ENCODE results near the gene CPLANE1.
"Not testable (repeated sequence)": the region's sequence is repeated elsewhere in the genome, so short reads cannot be mapped to it uniquely, and the experiment has no call there.

Gene CPLANE1

DNA sequence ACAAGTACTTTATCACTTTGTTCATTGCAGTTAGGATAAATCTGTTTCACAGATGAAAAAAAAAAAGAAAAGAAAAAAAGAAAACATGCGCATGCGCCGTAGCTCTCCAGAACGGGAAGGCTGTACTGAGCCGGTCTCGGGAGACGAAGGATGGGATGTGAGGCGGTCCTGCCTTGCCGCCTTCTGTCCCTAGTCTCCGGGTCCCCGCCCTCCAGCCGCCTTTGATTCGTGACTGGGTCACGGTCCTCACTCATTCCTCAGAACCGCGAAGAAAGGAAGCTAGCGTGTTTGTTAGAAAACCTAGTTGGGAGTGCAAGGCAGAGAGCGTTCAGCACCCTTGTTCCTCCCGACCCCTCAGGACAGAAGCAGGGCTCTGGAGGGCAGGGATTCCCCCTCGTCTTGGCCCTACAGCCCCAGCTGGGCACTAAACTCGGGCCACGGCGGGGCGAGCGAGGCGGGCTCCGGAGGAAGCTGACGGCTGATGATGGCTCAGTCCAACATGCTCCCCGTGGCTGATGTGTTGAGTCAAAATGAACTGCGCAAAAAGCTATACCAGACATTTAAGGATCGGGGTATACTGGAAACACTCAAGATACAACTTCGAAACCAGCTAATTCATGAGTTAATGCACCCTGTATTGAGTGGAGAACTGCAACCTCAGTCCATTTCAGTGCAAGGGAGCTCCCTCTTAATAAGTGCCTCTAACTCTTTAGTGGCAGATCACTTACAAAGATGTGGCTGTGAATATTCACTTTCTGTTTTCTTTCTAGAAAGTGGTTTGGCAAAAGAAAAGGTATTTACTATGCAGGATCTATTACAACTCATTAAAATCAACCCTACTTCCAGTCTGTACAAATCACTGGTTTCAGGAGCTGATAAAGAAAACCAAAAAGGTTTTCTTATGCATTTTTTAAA, 40.0 kb downstream of the CPLANE1 start:
- peak; percentile 6 for DNase-seq (ENCODE audit: low spot score)

DNA sequence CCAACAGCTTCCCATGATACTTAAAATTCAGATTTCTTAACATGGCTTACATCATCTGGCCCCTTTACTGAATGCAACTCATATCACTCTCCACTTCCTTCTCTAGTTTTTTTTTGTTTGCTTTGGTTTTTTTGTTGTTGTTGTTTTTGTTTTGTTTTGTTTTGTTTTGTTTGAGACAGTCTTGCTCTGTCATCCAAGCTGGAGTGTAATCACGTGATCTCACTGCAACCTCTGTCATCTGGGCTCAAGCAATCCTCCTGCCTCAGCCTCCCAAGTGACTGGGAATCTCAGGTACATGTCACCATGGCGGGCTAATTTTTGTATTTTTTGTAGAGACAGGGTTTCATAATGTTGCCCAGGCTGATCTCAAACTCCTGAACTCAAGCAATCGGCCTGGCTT, 41.4 kb downstream of the CPLANE1 start:
- DNase-seq (ENCODE audit: low spot score) = no peak

DNA sequence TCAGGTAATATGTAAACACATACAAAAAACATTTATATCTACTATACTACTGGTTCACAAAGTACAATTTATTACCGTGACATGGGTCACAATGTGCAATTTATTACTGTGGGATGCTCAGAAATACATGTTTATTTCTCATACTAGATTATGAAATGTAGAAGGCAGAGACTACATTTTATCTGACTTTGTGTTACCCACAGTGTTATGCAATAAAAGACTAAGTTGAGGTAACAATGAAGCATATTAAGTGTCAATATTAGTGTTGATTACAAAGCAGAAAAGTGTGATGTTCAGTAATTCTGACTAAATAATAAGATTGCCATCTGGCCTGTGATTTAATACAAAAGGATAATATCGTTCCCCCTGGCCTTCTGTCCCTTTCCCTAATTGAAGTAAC, 42.4 kb downstream of the CPLANE1 start:
- no peak for DNase-seq (ENCODE audit: low spot score)

DNA sequence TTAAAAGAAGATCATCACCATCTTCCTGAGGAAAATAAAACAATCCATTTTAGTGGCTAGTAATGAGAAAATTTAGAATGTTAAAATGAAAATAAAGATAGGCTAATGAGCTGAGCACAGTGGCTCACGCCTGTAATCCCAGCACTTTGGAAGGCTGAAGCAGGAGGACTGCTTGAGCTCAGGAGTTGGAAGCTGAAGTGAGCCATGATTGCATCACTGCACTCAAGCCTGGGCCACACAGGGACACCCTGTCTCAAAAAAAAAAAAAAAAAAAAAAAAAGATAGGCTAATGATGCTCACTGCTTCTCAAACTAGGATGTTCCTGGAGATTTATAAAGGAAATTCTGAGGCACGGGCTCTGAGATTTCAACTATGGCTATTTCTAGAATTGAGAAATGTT, 50.3 kb downstream of the CPLANE1 start:
- DNase-seq (ENCODE audit: low spot score) = no peak

GRCh38 chr5:37198061-37198460, 51.1 kb downstream of the CPLANE1 start:
- DNase-seq (ENCODE audit: low spot score) = no peak

- no peak for DNase-seq (ENCODE audit: low spot score)
These were observed 51.7 kb downstream of the CPLANE1 start for GRCh38 chr5:37197340-37198050.

DNA sequence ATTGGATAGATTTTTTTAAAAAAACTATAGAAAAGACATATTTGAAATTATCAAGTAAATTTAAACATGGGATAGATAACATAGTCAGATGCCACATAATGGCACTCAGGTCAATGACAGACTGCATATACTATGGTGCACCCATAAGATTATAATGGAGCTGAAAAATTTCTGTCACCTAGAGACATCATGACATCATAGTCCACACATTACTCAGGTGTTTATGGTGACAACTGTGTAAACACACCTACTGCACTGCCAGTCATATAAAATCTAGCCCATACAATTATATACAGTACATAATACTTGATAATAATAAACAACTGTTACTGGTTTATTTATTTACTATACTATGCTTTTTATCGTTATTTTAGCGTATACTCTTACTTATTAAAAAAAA, 58.6 kb downstream of the CPLANE1 start:
- no peak for DNase-seq (ENCODE audit: low spot score)

DNA sequence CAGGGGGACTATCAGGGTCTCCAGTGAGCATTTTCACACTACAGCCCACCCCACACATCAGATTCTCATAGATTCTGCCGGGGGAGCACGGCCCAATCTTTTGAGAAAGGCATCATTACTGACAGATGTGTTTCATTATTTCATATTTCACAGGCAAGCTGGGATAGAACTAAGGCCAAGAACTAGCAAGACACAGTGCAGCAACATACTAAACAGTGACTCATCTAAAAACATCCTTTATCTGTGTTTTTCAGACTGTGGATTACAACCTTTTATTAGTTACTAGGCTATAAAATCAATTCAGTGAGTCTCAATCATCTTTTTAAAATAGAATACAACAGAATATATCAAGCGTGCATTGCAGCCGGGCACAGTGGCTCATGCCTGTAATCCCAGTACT, 59.8 kb downstream of the CPLANE1 start:
- DNase-seq (ENCODE audit: low spot score) = no peak

GRCh38 chr5:37187465-37187977, 61.7 kb downstream of the CPLANE1 start:
- no peak for DNase-seq (ENCODE audit: low spot score)

- DNase-seq (ENCODE audit: low spot score) = no peak
These were observed 64.3 kb downstream of the CPLANE1 start for GRCh38 chr5:37184748-37185364.

DNA sequence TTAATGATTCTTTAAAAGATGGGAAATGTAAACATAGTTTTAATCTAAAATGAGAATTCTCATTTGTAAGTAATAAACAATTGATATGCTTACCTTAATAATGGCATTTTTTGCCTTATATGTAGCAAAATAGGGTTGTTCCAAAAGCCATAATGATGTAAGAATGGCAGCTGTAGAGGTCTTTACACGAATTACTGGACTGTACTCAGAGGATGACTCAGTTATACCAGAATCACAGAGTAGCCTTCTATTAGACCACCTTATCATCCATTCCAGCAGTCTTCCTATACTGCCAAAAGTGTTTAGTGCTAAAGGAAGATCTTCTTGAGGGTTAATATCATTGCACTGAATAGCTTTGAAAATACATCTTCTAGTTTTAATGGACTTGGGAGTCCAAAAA, 66.5 kb downstream of the CPLANE1 start:
- no peak for DNase-seq (ENCODE audit: low spot score)

DNA sequence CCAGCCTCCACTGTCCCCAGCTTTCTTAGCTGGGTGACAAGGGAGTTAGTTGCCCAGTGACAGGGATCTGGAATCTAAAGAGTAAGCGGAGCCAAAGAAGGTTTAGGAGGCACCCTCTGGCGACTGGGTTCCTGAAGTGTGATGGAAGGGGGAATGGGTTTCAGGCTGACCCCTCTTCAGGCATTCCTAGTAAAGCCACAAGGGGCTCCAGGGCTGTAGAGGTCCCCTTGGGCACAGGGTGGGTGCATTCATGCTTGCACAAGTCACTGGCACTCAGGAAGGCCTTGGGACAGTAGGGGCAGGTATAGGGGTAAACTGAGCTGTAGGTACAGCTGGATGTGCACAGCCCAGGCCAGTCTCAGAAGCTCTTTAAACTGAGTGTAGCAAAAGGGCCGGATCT, 74.2 kb downstream of the CPLANE1 start:
- no peak for DNase-seq (ENCODE audit: low spot score)

DNA sequence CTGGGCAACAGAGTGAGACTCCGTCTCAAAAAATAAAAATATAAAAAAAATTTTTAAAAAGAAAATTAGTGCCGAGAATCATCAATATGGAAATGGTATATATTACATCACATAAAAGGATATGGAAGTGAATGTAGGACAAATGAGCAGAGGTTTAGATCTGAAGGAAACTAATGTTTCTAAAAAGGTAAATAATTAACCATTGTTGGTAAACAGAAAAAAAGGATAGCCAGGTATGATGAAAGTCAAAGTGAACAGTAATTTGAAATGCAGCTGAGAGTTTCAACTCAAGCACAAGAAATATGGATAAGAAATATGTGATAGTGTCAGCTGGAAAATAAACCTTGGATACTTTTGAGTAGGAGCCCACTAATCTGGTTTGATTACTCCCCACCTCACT, 76.2 kb downstream of the CPLANE1 start:
- no peak for DNase-seq (ENCODE audit: low spot score)

DNA sequence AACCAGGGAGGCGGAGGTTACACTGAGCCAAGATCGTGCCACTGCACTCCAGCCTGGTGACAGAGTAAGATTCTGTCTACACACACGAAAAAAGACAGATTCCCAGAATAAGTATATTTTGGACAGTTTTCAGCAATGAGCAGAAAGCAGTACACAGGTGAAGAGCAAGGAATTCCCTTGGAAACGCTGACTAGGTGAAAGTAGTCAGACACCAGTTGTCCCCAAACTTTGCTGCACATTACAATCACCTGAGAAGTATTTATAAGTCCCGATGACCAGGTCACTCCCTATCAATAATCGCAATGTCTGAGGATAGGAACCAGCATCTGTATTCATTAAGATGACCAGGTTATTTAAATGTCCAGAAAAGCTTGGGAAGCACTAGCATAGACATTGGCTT, 78.3 kb downstream of the CPLANE1 start:
- DNase-seq (ENCODE audit: low spot score) = no peak

DNA sequence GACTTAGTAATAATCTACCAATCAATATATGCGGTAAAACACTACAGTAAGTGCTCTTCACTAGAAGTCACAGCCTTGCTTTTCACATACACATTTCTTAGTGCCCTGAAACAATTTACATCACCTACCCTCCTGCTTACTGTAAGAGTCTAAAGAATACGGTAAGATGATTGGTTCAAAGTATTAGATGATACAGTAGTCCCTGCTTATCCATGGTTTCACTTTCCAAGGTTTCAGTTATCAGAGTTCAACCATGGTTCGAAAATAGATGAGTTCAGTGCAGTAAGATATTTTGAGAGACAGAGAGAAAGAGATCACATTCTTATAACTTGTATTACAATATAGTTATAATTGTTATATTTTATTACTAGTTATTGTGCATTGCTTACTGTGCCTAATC, 83.0 kb downstream of the CPLANE1 start:
- no peak for DNase-seq (ENCODE audit: low spot score)

- no peak for DNase-seq (ENCODE audit: low spot score)
These were observed 83.4 kb downstream of the CPLANE1 start for GRCh38 chr5:37165761-37166160.

- no peak for DNase-seq (ENCODE audit: low spot score)
These were observed 95.5 kb downstream of the CPLANE1 start for GRCh38 chr5:37153661-37154060.

DNA sequence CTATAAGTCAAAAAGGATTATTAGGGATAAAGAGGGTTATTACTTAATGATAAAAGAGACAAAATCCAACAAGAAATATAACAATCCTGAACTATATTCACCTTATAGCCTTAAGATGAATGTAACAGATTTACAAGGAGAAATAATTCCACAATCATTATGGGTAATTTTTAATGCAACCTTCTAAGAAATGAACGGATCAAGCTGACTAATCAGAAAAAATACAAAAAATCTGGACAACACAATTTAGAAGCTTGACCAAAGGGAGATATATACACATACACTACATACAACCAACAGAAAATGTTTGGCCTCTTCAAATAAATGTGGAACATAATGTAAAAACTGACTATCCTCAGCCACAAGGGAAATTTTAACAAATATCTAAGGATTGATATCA, 102.3 kb downstream of the CPLANE1 start:
- DNase-seq (ENCODE audit: low spot score) = no peak

- no peak for DNase-seq (ENCODE audit: low spot score)
These were observed 112.5 kb downstream of the CPLANE1 start for GRCh38 chr5:37136694-37137093.

DNA sequence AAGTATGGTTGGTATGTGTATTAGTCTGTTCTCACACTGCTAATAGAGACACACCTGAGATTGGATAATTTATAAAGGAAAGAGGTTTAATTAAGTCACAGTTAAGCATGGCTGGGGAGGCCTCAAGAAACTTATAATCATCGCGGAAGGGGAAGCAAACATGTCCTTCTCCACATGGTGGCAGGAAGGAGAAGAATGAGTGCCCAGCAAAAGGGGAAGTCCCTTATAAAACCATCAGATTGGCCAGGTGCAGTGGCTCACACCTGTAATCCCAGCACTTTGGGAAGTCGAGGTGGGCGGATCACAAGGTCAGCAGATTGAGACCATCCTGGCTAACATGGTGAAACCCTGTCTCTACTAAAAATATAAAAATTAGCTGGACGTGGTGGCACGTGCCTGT, 113.9 kb downstream of the CPLANE1 start:
- DNase-seq (ENCODE audit: low spot score) = not testable (repeated sequence)

- DNase-seq (ENCODE audit: low spot score) = no peak
These were observed 115.2 kb downstream of the CPLANE1 start for GRCh38 chr5:37133939-37134338.

DNA sequence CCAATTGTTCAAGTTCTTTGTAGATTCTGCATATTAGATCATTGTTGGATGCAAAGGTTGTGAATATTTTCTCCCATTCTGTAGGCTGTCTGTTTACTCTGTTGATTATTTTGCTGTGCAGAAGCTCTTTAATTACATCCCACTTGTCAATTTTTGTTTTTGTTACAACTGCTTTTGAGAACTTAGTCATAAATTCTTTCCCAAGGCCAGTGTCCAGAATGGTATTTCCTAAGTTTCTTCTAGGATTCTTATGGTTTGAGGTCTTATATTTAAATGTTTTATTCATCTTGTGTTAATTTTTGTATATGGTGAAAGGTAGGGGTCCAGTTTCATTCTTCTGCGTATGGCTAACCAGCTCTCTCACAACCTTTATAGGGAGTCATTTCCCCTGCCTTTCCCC, 116.5 kb downstream of the CPLANE1 start:
- DNase-seq (ENCODE audit: low spot score) = no peak

- DNase-seq (ENCODE audit: low spot score) = no peak
These were observed 127.7 kb downstream of the CPLANE1 start for GRCh38 chr5:37121465-37121864.
